CD4-positive, alpha-beta T cell (primary cell): Measurements from ENCODE around the gene SIDT1. TPM values are rescaled to one million over a fixed set of nuclear protein-coding genes. Genes with fewer than 3 reads are reported as not detected.
A peak's percentile ranks its signal among the peaks of the same experiment; 100 is the strongest.
"Not testable (repeated sequence)": the region's sequence is repeated elsewhere in the genome, so short reads cannot be mapped to it uniquely, and the experiment has no call there.

Experiments
- ATAC-seq: fragments of 200-7000 bp; cut with Tn5 transposase; one replicate; pipeline ENCODE4 v1.10.0; 2022; ENCODE audit warnings: mild to moderate bottlenecking; ENCODE audit not compliant: poor library complexity
- CTCF ChIA-PET: fragments of 350-600 bp; sonication (Branson Sonifier 250); formaldehyde crosslinking; loops from one replicate; lab custom pipeline; 2021; ENCODE audit warnings: antibody characterized with exemption, inconsistent platforms; lab: Charles Lee
- POLR2A ChIA-PET: fragments of 350-600 bp; sonication (Branson Sonifier 250); formaldehyde crosslinking; loops from one replicate; lab custom pipeline; 2021; ENCODE audit warnings: antibody characterized with exemption, inconsistent platforms; lab: Charles Lee
- DNase-seq, 14 experiments: peaks; one replicate each; pipeline ENCODE4 v3.0.0-alpha.2; 2013 to 2020; ENCODE audit warnings: mixed read lengths in 2 of 14
- H3K27ac ChIP-seq, 2 donors: one replicate each; pipeline versions ENCODE4 v1.5.1 to v1.7.0; 2013; ENCODE audit warnings: low read length in 2 of 2, low read depth in 1 of 2, mild to moderate bottlenecking in 1 of 2
- H3K27me3 ChIP-seq, 2 experiments: 1 replicate in 1 of 2; 2 replicates in 1 of 2; pipeline versions ENCODE4 v1.6.1 to v1.7.0; 2013; ENCODE audit warnings: low read length in 2 of 2, control low read depth in 1 of 2, mild to moderate bottlenecking in 1 of 2, moderate library complexity in 1 of 2; ENCODE audit not compliant: insufficient read depth in 2 of 2, control insufficient read depth in 1 of 2
- H3K36me3 ChIP-seq: one replicate; pipeline ENCODE4 v1.6.1; 2013; ENCODE audit warnings: low read length, control low read depth; ENCODE audit not compliant: insufficient read depth
- H3K4me1 ChIP-seq: one replicate; pipeline ENCODE4 v1.6.1; 2013; ENCODE audit warnings: low read length, control low read depth; ENCODE audit not compliant: insufficient read depth
- H3K4me3 ChIP-seq: one replicate; pipeline ENCODE4 v1.5.1; 2013; ENCODE audit warnings: mild to moderate bottlenecking, low read length, moderate library complexity
- H3K9me3 ChIP-seq, 2 experiments: 1 replicate in 1 of 2; 2 replicates in 1 of 2; pipeline versions ENCODE4 v1.6.1 to v1.7.0; 2013; ENCODE audit warnings: low read length in 2 of 2, mild to moderate bottlenecking in 2 of 2, control low read depth in 1 of 2, moderate library complexity in 1 of 2; ENCODE audit not compliant: control insufficient read depth in 1 of 2, insufficient read depth in 1 of 2
- H3K27ac Mint-ChIP-seq: one replicate; pipeline ENCODE4 v1.8.0; 2020; ENCODE audit warnings: mixed read lengths
- H3K27me3 Mint-ChIP-seq: one replicate; pipeline ENCODE4 v1.8.0; 2021; ENCODE audit warnings: mixed read lengths
- H3K36me3 Mint-ChIP-seq: one replicate; pipeline ENCODE4 v1.8.0; 2021; ENCODE audit warnings: low read depth, mixed read lengths
- H3K4me1 Mint-ChIP-seq: one replicate; pipeline ENCODE4 v1.8.0; 2021; ENCODE audit warnings: low read depth, mixed read lengths
- H3K4me3 Mint-ChIP-seq: one replicate; pipeline ENCODE4 v1.8.0; 2020; ENCODE audit warnings: mild to moderate bottlenecking, mixed read lengths
- H3K9me3 Mint-ChIP-seq: one replicate; pipeline ENCODE4 v1.8.0; 2020; ENCODE audit warnings: mixed read lengths
- CTCF ChIP-seq: fragments of 200-600 bp; IDR thresholded peaks from one replicate; pipeline ENCODE4 v1.8.0; 2022; ENCODE audit warnings: antibody characterized with exemption, mild to moderate bottlenecking
- intact Hi-C, 2 experiments: fragments of 100-400 bp; cut with DNase I in 1 of 2; cut with micrococcal nuclease in 1 of 2; formaldehyde crosslinking; loops; one replicate each; pipeline versions ENCODE4 v1.15.1 to v1.9.0; 2023 to 2025; cut with DNase I, micrococcal nuclease
- total RNA-seq, 174 experiments: library from RNA in 2 of 174; stranded (reverse) in 2 of 174; gene quantifications; one replicate each; pipeline ENCODE4 v1.2.3 and lab custom pipeline; 2021 to 2026

Gene SIDT1
- total RNA-seq, 2 experiments from 2014 or later = 28.8 to 37.3 TPM

- Histone ChIP-seq H3K4me1 (no peaks in the 10 kb centered on the region), H3K4me3 (no peak overlapping the region), H3K27me3 (no peaks in the 10 kb centered on the region), H3K36me3 (peaks cover 41% of the 10 kb centered on the region), H3K9me3 (no peaks in the 10 kb centered on the region), H3K27ac (no peak overlapping the region)
- intact Hi-C loops = no loop called here
- ChIA-PET CTCF (no interaction called here), POLR2A (interaction anchor here (0.5 to 1.2 kb wide), 2 partner anchors 26 to 65 kb away, joined by 3 read pairs; partner anchors contain the start of gene USF3)
- Mint-ChIP-seq H3K9me3 (no peaks in the 10 kb centered on the region), H3K4me1 (peaks cover 10% of the 10 kb centered on the region), H3K4me3 (no peak overlapping the region), H3K36me3 (peaks cover 50% of the 10 kb centered on the region), H3K27me3 (no peaks in the 10 kb centered on the region), H3K27ac (peak overlapping the region; percentile 45)
- ATAC-seq (no peak), DNase-seq (no peak)
- TF ChIP-seq CTCF = no peak
Observed at GRCh38 chr3:113630956-113631542, 98.7 kb downstream of the SIDT1 start.

GRCh38 chr3:113631573-113631972 is 99.2 kb downstream of the SIDT1 start:
- ChIA-PET POLR2A (interaction anchor here (1.2 kb wide), 1 partner anchor 65 kb away, joined by 3 read pairs; the partner anchor contains the start of gene USF3), CTCF (no interaction called here)
- no peak for TF ChIP-seq CTCF
- no peaks in the 10 kb centered on the region for H3K27me3 Mint-ChIP-seq
- ATAC-seq (no peak), DNase-seq (no peak)
- no peak overlapping the region for H3K4me3 ChIP-seq
- H3K4me3 Mint-ChIP-seq = no peak overlapping the region
- peaks cover 7% of the 10 kb centered on the region for H3K4me1 Mint-ChIP-seq
- H3K27me3 ChIP-seq = no peaks in the 10 kb centered on the region
- H3K27ac ChIP-seq = no peak overlapping the region
- peaks cover 36% of the 10 kb centered on the region for H3K36me3 ChIP-seq
- no peaks in the 10 kb centered on the region for H3K4me1 ChIP-seq
- no peaks in the 10 kb centered on the region for H3K9me3 Mint-ChIP-seq
- intact Hi-C loops = no loop called here
- peak overlapping the region; percentile 45 for H3K27ac Mint-ChIP-seq
- peaks cover 44% of the 10 kb centered on the region for H3K36me3 Mint-ChIP-seq
- H3K9me3 ChIP-seq = no peaks in the 10 kb centered on the region

GRCh38 chr3:113634782-113635474 is 102.6 kb downstream of the SIDT1 start:
- Mint-ChIP-seq H3K4me3 (no peak overlapping the region), H3K27ac (no peak overlapping the region), H3K4me1 (no peaks in the 10 kb centered on the region), H3K9me3 (no peaks in the 10 kb centered on the region), H3K27me3 (no peaks in the 10 kb centered on the region), H3K36me3 (peaks cover 15% of the 10 kb centered on the region)
- Histone ChIP-seq H3K27me3 (no peaks in the 10 kb centered on the region), H3K4me3 (no peak overlapping the region), H3K36me3 (peaks cover 5% of the 10 kb centered on the region), H3K9me3 (no peaks in the 10 kb centered on the region), H3K4me1 (no peaks in the 10 kb centered on the region), H3K27ac (no peak overlapping the region)
- POLR2A ChIA-PET = interaction anchor here (0.7 kb wide), 1 partner anchor 163 kb away, joined by 3 read pairs; no protein-coding TSS in a partner anchor
- CTCF ChIA-PET = no interaction called here
- no peak for TF ChIP-seq CTCF
- DNase-seq = no peak
- intact Hi-C loops = no loop called here
- ATAC-seq = no peak

GRCh38 chr3:113636034-113636433 is 103.7 kb downstream of the SIDT1 start:
- H3K36me3 Mint-ChIP-seq, H3K9me3 ChIP-seq, H3K9me3 Mint-ChIP-seq, H3K4me3 ChIP-seq, H3K27ac ChIP-seq, H3K36me3 ChIP-seq, H3K4me3 Mint-ChIP-seq, DNase-seq, CTCF ChIA-PET, H3K4me1 ChIP-seq, H3K27ac Mint-ChIP-seq, intact Hi-C loops, H3K4me1 Mint-ChIP-seq, H3K27me3 ChIP-seq, ATAC-seq, H3K27me3 Mint-ChIP-seq, POLR2A ChIA-PET: not testable (repeated sequence)
